HG02943 (cell line): Measurements from ENCODE around the gene HOXD8.

Experiments used
- ATAC-seq: cut with Tn5 transposase; IDR thresholded peaks from one replicate; pipeline ENCODE4 v1.9.1; 2021; ENCODE audit warnings: mild to moderate bottlenecking, low read depth, moderate library complexity; ENCODE audit not compliant: unreplicated experiment

The HOXD8 gene

DNA sequence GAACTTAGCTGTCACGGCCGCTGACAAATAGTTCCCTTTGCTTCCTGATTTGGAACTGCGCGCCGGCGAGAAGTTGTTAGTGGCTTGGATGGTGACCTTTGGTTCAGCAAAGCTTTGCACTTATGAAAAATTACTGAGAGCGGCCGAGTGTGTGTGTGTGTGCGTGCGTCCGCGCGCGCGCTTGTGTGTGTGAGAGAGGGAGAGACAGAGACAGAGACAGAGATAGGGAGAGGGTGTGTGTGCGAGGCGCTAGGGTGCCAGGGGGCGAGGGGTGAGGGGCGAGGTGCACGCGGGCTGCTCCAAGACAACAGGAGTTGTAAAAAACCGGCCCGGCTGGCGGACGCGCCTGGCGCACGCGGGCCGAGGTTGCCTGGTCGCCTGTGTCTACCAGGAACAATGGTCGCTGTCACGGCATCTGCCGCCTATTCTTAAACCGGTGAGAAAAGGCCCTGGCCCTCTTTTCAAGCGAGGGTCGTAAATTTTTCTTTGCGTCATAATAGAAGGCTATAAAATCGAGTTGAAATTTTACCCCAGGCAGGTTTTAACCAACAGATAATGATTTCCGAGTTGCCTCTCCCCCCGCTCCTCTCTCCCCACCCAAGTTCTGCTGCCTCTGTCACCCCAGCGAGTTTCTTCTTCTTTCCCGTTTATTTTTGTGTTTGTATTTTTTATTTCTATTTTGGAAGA, 28.1 kb downstream of the HOXD8 start:
- ATAC-seq, result no peak

GRCh38 chr2:176158186-176158591, 28.7 kb downstream of the HOXD8 start:
- ATAC-seq, result no peak

GRCh38 chr2:176158855-176159662, 29.6 kb downstream of the HOXD8 start:
- no peak for ATAC-seq

GRCh38 chr2:176159663-176160250, 30.3 kb downstream of the HOXD8 start:
- ATAC-seq, result no peak

DNA sequence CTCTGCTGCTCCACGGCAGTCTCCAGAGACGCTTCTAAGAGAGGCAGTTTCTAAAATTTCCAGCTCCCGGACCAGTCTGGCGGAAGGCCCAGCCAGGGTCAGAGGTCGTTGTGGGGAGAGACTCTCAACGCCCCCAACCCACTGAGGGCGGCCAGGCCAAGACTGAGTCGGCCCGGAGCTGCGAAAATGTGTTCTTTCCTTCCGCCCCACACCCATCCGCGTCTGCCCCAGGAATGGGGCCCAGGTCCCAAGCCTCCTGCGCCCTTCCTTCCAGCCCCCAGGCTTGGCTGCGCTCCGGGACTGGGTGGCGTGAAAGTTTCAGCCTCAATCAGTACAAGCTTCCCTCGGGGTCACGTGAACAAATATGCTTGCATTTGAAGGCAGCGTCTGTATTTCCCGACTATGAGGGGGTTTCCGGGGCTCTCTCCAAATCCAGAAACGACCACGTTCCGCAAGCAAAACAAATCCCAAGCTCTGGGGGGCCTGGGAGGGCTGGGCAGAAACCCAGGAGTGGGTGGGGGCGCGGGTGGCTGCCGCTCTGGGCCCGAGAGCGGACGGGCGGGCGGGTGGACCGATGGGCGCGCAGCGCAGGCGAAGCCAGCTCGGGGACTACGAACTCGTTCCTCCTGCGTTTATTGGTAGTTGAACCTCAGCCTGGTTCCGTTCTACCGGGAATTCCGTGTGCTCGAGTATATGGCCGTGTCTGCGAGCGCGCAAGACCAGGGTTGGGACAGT, 30.9 kb downstream of the HOXD8 start:
- ATAC-seq, result no peak

- ATAC-seq, result no peak
Measured at GRCh38 chr2:176160986-176161824, 31.7 kb downstream of the HOXD8 start.

GRCh38 chr2:176161825-176162626, 32.5 kb downstream of the HOXD8 start:
- ATAC-seq, result no peak

- no peak for ATAC-seq
Measured at GRCh38 chr2:176162911-176163671, 33.6 kb downstream of the HOXD8 start.

- no peak for ATAC-seq
Measured at GRCh38 chr2:176163672-176164056, 34.2 kb downstream of the HOXD8 start.

DNA sequence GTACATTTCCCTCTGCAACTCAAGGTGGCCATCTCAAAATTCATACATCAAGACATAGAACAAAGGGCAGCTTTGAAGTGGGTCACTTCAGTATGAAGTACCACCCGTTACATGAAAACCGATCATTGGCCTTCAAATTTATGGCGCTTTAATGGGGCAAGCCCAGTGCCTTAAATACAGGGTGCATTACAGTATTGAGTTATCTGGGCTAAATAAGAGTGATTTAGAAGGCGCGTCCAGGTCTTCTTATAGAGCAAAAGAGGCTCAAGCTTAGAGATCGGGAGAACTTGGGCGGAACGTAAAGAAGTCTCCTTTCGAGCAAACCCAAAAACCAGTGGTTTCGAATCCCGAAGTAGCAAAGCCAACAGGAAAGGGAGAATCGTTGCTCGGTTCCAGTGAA, 34.7 kb downstream of the HOXD8 start:
- no peak for ATAC-seq

GRCh38 chr2:176164611-176165369, 35.3 kb downstream of the HOXD8 start:
- no peak for ATAC-seq

DNA sequence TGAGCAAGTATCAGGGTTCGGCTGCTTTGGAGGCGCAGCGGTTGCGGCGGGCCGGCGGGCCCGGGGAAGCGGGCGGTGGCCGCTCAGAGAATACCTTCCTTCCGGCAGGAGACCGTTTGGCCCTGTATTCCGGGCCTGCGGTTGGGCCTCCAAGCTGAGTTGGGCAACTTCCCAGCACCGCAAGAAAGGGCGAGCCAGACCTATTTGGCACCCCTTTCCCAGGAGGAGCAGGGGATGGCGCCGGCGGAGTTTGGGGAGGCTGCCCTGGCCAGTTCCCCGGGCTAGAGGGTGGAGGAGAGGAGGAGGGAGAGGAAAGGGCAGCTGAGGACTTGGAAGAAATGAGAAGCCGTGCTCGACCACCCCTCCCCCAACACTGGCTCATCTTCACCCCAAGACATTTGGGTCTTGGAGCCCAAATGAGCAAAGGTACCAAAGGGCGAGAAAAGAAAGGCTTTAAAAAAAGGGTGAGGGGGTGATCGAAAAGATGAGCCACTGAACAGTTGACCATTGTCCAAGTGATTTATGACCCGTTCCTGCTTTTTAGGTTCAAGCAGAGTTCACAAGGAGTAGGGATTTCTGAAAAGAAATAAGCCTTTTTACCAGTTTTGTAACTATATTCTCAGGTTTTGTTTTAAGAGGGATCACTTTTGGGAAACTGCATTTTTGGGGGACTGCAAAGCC, 36.0 kb downstream of the HOXD8 start:
- no peak for ATAC-seq

DNA sequence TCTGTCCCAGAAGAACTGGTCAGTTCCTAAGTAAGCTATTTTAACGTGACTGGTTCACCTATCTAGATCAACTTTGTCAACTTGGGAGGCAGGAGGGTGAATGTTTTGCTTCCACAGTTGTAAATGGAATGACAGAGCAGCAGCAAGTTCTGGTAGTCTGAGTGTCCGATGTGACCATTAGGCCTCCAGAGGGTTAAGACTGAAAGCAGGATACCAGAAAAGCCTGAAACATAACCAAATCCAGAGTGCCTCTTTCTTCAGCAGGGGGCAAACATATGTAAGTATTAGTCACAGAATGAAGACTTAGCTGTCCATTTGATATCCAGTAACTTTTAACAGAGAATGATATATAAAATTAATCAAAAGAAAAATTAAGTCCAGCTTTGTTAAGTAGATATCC, 36.8 kb downstream of the HOXD8 start:
- ATAC-seq, result no peak

DNA sequence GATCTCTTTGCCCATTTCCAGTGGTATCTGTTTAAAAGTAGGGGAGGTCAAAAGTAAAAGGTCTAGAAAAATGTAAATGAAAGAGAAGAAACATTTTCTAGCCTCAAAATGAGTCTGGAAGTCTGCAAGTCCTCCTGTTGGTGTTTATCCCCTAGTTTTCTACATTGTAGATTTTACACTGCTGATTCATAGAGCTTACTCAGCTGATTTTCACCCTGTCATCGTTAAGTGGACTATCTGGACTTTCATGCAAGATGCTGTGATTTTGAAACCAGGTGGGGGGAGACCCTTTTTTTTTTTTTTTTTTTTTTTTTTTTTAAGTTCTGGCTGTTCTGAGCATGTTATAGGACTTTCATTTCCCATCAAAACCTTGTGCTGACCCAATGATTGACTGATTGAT, 37.9 kb downstream of the HOXD8 start:
- ATAC-seq, result no peak

GRCh38 chr2:176169181-176169580, 39.7 kb downstream of the HOXD8 start:
- ATAC-seq, result no peak

DNA sequence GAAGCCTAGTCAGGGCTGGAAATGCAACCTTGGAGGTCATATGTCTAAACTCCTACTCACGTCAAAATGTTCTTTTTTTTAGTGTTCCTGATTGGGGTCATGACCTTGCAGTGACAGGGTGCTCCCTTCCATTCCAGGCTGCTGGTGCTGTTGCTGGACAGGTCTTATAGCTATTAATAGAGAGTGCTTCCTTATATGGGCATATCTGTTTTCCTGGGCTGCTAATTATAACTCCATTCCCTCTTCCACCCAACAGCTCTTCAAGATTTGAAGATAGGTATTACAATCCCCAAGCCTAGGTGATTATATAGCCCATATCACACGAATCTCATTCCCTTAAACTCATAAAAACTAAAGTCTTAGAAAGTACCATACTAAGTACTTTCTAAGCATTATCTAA, 40.2 kb downstream of the HOXD8 start:
- ATAC-seq, result no peak

- ATAC-seq, result no peak
Measured at GRCh38 chr2:176170602-176171305, 41.2 kb downstream of the HOXD8 start.
